NOMO-1 treated with dmso at 0.1 percent for 144 hours (cell line): ENCODE measurements around the gene ADCY9.
"Not testable (repeated sequence)": the region's sequence is repeated elsewhere in the genome, so short reads cannot be mapped to it uniquely, and the experiment has no call there.

ENCODE experiments used
- DNase-seq: peaks from one replicate; lab custom pipeline; 2025; ENCODE audit not compliant: unreplicated experiment; lab: John Stamatoyannopoulos, UW

ADCY9 gene

DNA sequence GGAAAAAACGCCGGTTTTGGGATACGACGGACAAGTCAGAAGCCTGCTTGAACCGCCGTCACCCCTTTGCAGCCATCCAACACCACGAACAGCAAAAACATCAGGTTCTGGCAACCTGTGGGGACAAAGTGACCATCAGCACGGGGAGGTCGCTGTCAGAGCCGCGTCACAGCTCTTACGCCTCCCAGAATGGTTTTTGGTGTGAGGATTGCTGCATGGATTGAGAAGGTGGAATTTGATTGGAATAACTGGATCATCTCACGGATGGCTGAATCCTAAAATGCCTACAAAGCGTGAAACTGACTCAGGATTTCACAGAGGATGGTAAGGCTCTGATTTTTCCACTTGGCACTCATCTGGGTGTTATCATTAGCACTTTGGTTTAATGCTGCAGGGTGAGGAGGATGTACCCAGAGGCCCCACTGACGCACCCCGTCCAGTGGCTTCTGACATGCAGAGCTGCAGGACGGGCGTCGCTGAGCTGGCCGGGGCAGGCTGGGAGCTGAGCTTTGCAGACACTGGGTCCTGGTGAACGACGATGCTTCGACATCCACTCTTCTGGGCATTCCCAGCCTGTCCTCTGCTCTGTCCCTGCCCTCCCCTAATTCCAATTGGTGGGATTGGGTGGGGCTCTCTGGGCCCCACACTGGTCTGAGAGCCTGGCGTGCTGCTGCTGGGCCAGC lies 162.4 kb downstream of the ADCY9 start:
- DNase-seq = no peak

DNA sequence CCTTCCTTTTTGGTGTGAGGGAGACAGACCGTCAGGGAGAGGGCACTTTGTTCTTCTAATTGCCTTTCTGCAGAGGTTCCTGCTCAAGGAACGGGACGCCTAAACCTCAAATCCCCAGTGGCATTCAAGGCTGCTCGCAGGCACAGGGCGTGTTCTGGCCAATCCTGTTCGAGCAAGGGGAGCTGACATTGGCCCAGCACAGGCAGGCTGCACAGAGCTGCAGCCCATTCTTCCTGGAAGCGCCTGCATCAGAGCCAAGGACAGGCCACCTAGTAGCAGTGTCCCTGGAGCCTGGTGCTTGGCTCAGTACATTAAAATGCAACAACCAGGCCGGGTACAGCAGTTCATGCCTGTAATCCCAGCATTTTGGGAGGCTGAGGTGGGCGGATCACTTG lies 163.5 kb downstream of the ADCY9 start:
- DNase-seq = no peak

DNA sequence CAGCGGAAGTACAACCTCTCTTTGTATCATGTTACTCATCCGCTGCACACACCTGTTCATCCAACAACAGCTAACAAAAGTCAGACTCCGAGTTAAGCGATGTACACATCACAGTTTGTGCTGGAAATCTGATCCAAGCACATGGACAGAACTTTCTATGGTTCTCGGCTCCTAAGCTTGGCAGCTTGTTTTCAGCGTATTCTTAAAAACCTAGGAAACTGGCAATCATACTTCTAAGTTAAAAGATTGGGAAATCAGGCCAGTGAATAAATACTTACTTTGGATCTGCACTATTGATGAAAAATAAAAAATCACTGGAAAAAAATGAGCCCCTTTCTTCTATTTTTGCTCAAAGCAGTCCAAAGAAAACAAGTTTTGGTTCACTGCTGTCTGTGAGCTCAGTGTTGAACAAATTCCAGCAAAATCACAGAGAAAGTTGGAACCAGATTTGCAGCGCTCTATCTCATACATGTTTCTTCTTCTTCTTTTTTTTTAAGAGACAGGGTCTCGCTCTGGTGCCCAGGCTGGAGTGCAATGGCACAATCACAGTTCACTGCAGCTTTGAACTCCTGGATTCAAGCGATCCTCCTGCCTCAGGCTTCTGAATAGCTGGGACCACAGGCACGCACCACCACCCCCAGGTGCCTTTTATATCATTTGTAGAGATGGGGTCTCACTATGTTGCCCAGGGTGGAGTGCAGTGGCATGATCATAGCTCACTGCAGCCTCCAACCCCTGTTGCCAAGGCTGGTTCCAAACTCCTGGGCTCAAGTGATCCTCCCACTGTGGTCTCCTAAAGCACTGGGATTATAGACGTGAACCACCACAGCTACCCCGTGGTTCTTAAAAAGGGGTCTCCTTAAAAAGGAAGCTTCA lies 164.1 kb downstream of the ADCY9 start:
- DNase-seq = no peak

DNA sequence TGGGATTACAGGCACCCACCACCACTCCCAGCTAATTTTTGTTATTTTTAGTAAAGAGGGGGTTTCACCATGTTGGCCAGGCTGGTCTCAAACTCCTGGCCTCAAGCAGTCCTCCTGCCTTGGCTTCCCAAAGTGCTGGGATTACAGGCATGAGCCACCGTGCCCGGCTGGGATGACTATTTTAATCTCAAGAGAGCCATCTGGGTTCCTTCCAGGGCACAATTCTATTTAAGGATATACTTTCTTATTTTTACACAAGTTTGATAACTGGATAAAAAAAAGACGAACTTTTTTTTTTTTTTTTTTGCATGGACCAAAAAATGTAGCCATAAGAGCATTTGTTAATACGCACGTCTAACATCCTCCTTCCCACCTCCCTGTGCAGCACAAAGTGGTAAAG lies 164.9 kb downstream of the ADCY9 start:
- not testable (repeated sequence) for DNase-seq

DNA sequence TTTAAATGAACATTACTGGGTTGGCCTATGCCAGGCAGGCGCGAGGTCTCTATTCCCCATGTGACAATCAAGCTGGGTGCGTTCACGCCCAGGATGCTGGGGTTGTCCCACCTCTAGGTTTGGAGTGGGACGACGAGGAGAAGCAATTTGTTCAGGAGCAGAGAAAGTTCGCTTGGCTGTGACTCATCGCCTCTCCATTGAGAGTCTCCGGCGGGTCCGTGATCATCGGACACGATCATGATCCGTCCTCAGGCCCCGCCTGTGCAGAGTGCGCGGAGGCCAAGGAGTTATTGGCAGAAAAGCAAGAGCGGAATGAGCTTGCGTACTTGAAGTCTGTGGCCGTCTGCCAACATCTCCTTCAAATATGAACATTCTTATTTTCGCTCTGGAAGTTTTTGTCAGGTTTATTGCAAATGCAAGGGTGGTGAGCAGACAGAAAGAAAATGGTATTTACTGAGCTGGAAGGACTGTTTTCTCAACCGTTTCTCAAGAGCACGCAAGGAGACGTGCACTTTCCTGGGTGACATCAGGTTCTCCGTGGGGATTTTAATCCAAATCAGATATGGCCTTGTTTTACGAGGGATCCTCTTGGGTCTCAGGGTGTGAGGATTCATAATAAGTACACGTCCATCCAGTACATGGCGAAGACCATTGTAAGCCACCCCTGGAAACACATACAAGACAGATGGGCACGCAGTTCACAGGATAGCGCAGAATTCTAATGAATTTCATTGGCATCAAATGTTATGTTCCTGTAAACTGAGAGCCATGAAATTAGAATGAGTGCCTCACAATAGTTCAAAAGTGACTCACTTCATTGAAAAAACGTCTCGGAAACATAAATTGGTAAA lies 165.7 kb downstream of the ADCY9 start:
- DNase-seq = no peak

GRCh38 chr16:3949946-3950342 lies 166.3 kb downstream of the ADCY9 start:
- DNase-seq = no peak

- DNase-seq = no peak
Observed at GRCh38 chr16:3949287-3949686, 167.0 kb downstream of the ADCY9 start.

GRCh38 chr16:3948378-3948995 lies 167.8 kb downstream of the ADCY9 start:
- no peak for DNase-seq

GRCh38 chr16:3946604-3947180 lies 169.6 kb downstream of the ADCY9 start:
- no peak for DNase-seq

DNA sequence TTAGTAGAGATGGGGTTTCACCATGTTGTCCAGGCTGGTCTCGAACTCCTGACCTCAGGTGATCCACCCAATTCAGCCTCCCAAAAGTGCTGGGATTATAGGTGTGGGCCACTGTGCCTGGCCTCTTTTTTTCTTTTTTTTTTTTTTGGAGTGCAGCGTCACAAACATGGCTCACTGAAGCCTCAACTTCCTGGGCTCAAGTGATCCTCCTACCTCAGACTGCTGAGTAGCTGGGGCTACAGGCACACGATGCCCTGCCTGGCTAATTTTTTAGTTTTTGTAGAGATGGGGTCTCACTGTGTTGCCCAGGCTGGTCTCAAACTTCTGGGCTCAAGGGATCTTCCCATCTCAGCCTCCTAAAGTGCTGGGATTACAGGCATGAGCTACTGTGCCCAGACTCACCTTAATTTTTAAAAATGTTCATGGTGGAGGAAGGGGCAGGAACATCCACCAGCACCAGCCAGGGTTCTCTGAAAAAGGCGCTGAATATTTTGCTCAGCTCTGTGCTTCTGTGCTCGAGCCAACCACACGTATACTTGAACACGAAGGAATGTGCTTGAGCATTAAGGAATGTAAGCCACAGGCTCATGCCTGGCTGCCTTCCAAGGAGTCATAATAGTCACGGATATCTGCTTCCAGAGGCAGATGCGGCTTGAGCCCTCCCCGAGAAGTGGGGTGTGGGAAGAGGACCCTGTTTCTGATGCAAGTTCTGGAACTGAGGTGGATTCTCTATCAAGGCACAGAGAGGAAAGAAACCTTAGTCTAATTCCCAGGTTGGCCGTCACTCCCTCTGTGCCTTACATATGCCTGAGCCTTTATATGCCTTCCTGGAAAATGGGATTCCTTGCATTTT lies 170.3 kb downstream of the ADCY9 start:
- no peak for DNase-seq

GRCh38 chr16:3944457-3944856 lies 171.8 kb downstream of the ADCY9 start:
- not testable (repeated sequence) for DNase-seq

GRCh38 chr16:3942146-3942545 lies 174.1 kb downstream of the ADCY9 start:
- DNase-seq = not testable (repeated sequence)

DNA sequence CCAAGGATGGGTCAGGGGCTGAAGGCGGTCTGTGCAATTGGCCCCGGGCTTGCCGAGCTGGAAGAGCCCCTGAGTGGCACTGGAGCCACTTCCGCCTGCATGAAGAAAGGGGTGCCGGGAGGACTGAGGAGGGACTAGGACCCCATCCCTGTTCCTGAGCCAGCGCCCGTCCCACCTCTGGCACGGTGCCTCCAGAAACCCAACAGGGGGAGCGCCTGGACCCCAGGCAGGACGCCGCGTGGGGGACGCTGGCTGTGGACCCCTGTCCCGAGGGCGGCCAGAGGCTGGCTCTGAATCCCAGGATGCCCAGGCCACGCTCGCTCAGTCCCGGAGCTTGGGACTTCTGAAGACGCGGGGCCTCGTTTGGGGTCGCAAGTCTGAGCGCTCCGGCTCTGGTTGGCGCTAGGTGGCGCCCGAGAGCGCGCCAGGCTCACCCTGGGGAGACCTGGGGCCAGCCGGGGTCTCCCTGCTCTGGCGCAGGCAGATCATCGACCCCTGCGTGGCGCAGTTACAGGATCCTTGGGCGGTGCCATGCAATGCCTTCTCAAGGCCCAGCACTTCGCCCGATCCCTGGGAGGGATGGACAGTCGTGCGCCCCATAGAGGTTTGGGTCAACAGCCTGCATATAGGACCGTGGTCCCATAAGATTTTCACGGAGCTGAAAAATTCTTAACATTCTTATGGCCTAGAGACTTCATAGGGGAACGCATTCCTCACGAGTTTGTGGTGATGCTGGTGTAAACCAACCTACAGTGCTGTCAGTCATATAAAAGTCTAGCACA lies 177.2 kb downstream of the ADCY9 start:
- peak; percentile 9 for DNase-seq

DNA sequence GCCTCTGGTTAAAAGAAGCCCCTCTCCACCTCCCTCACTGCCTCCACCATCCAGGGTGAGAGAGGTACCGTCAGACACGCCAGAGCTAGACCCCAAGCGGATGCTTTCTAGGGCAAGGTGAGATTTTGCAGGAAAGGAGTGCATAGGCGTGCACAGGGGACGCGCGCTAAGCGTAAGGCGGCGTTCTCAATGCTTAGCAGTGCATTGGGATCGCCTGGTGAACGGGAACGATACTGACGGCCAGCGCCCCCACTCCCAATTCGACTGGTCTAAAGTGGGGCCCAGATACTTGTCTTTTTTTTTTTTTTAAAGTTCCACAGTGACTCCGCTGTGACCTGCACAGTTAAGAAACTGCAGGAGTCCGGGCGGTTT lies 177.8 kb downstream of the ADCY9 start:
- DNase-seq = no peak

GRCh38 chr16:3937066-3937875 lies 179.0 kb downstream of the ADCY9 start:
- no peak for DNase-seq

DNA sequence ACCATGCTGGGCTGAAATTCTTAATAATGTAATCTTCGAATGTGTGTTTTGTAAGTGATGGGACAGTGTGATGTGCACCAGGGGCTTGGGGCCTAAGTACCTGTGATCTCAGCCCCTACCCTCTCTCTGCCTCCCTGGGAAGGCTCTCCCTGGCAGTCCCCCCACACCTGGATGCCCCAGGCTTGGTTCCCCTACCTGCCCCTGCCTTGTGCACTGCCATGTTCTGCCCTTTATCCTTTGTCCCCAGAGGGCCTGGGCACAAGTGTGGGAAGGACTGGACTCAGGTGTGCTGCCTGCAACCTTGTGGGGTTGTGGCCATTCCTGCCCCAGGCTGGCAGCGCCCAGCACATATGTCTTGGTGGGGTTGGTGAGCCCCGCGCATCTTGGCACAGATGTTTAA lies 180.3 kb downstream of the ADCY9 start:
- DNase-seq = no peak

- DNase-seq = no peak
Observed at GRCh38 chr16:3934491-3935181, 181.6 kb downstream of the ADCY9 start.

GRCh38 chr16:3927147-3927546 lies 189.1 kb downstream of the ADCY9 start:
- DNase-seq = not testable (repeated sequence)
